HG03575 (cell line): Measurements from ENCODE around the gene GGPS1.
"Not testable (repeated sequence)": the region's sequence is repeated elsewhere in the genome, so short reads cannot be mapped to it uniquely, and the experiment has no call there.

Experiments used
- ATAC-seq: cut with Tn5 transposase; IDR thresholded peaks from one replicate; pipeline ENCODE4 v1.9.1; 2021; ENCODE audit not compliant: unreplicated experiment, insufficient number of reproducible peaks, low FRiP score; ENCODE audit errors: extremely low read depth

The GGPS1 gene

DNA sequence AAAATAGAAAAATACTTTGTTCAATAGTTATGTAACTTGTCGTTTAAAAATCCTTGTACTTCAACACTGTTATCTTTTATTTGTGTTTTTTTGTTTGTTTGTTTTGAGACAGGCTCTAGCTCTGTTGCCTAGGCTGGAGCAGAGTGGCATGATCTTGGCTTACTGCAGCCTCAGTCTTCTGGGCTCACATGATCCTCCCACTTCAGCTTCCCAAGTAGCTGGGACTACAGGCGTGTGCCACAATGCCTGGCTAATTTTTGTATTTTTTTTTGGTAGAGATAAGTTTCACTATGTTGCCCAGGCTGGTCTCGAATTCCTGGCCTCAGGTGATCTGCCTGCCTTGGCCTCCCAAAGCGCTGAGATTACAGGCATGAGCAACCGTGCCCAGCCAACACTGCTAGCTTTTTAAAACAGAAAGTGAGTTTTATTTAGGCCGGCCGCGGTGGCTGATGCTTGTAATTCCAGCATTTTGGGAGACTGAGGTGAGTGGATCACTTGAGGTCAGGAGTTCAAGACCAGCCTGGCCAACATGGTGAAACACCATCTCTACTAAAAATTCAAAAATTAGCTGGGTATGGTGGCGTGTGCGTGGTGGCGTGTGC lies 49.9 kb downstream of the GGPS1 start:
- ATAC-seq, result not testable (repeated sequence)

DNA sequence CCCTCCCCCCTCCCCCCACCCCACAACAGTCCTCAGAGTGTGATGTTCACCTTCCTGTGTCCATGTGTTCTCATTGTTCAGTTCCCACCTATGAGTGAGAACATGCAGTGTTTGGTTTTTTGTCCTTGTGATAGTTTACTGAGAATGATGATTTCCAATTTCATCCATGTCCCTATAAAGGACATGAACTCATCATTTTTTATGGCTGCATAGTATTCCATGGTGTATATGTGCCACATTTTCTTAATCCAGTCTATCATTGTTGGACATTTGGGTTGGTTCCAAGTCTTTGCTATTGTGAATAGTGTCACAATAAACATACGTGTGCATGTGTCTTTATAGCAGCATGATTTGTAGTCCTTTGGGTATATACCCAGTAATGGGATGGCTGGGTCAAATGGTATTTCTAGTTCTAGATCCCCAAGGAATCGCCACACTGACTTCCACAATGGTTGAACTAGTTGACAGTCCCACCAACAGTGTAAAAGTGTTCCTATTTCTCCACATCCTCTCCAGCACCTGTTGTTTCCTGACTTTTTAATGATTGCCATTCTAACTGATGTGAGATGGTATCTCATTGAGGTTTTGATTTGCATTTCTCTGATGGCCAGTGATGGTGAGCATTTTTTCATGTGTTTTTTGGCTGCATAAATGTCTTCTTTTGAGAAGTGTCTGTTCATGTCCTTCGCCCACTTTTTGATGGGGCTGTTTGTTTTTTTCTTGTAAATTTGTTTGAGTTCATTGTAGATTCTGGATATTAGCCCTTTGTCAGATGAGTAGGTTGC lies 53.8 kb downstream of the GGPS1 start:
- not testable (repeated sequence) for ATAC-seq

DNA sequence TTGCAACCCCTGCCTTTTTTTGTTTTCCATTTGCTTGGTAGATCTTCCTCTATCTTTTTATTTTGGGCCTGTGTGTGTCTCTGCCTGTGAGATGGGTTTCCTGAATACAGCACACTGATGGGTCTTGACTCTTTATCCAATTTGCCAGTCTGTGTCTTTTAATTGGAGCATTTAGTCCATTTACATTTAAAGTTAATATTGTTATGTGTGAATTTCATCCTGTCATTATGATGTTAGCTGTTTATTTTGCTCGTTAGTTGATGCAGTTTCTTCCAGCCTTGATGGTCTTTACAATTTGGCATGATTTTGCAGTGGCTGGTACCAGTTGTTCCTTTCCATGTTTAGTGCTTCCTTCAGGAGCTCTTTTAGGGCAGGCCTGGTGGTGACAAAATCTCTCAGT lies 57.3 kb downstream of the GGPS1 start:
- not testable (repeated sequence) for ATAC-seq

DNA sequence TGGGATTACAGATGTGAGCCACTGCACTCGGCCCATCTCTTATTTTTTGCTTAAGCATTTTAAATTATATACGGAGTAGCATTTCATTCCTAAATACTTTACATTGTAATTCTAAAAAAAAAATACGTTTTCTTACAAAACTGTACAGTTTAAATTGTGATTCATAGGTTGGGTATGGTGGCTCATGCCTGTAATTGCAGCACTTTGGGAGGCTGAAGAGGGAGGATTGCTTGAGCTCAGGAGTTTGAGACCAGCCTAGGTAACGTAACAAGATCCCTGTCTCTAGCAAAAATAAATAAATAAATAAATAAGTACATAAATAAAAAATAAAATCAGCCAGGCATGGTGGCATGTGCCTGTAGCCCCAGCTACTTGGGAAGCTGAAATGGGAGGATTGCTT lies 63.5 kb downstream of the GGPS1 start:
- no peak for ATAC-seq
